Ishikawa (cell line): ENCODE measurements around the gene C10orf95.

Source experiments
- CEBPB ChIP-seq: IDR thresholded peaks from 2 replicates; pipeline ENCODE4 v1.6.1; 2012
- CREB1 ChIP-seq: IDR thresholded peaks from 2 replicates; pipeline ENCODE4 v1.6.1; 2012; ENCODE audit warnings: low read depth
- EGR1 ChIP-seq: IDR thresholded peaks from 2 replicates; pipeline ENCODE4 v1.6.1; 2012
- EP300 ChIP-seq: IDR thresholded peaks from 2 replicates; pipeline ENCODE4 v1.6.1; 2012; ENCODE audit warnings: borderline replicate concordance
- FOXM1 ChIP-seq: IDR thresholded peaks from 2 replicates; pipeline ENCODE4 v1.6.1; 2012; ENCODE audit warnings: low read depth, borderline replicate concordance
- MAX ChIP-seq: IDR thresholded peaks from 2 replicates; pipeline ENCODE4 v1.6.1; 2012
- NFIC ChIP-seq: IDR thresholded peaks from 2 replicates; pipeline ENCODE4 v1.6.1; 2012
- RAD21 ChIP-seq: IDR thresholded peaks from 2 replicates; pipeline ENCODE4 v1.6.1; 2012; ENCODE audit warnings: low read depth
- REST ChIP-seq: IDR thresholded peaks from 2 replicates; pipeline ENCODE4 v1.6.1; 2012; ENCODE audit warnings: low read depth, mild to moderate bottlenecking
- TAF1 ChIP-seq: IDR thresholded peaks from 2 replicates; pipeline ENCODE4 v1.6.1; 2012; ENCODE audit warnings: low read depth, mild to moderate bottlenecking
- TCF12 ChIP-seq: IDR thresholded peaks from 2 replicates; pipeline ENCODE4 v1.6.1; 2012; ENCODE audit warnings: low read depth
- TEAD4 ChIP-seq: IDR thresholded peaks from 2 replicates; pipeline ENCODE4 v1.6.1; 2012
- USF1 ChIP-seq: IDR thresholded peaks from 2 replicates; pipeline ENCODE4 v1.6.1; 2012
- YY1 ChIP-seq: IDR thresholded peaks from 2 replicates; pipeline ENCODE4 v1.6.1; 2012; ENCODE audit warnings: low read depth
- ZBTB7A ChIP-seq: IDR thresholded peaks from 2 replicates; pipeline ENCODE4 v1.6.1; 2012; ENCODE audit warnings: low read depth

C10orf95 gene

GRCh38 chr10:102406815-102407214, 44.5 kb downstream of the C10orf95 start:
- TF ChIP-seq RAD21 (no peak), YY1 (no peak), TCF12 (no peak), MAX (no peak), CEBPB (no peak), TAF1 (no peak)

GRCh38 chr10:102405632-102406031, 45.7 kb downstream of the C10orf95 start:
- TF ChIP-seq REST (no peak), TCF12 (no peak), CEBPB (no peak), TEAD4 (no peak), MAX (no peak), FOXM1 (no peak), NFIC (no peak), EGR1 (no peak), CREB1 (no peak), RAD21 (no peak), USF1 (no peak), YY1 (no peak), ZBTB7A (no peak), TAF1 (no peak), EP300 (no peak)

GRCh38 chr10:102405108-102405571, 46.2 kb downstream of the C10orf95 start:
- TF ChIP-seq FOXM1 (no peak), REST (no peak), TAF1 (no peak), CEBPB (no peak), MAX (no peak)

GRCh38 chr10:102404361-102405107, 46.8 kb downstream of the C10orf95 start:
- TF ChIP-seq TAF1 (no peak), CEBPB (no peak), RAD21 (no peak), FOXM1 (no peak), TEAD4 (no peak), TCF12 (no peak), EGR1 (no peak), ZBTB7A (no peak), MAX (no peak), CREB1 (no peak), USF1 (no peak), EP300 (no peak), YY1 (no peak), REST (no peak), NFIC (no peak)
